A673 (cell line): ENCODE results near the gene SCN10A. TPM values are rescaled to one million over a fixed set of nuclear protein-coding genes. Genes with fewer than 3 reads are reported as not detected.

ENCODE experiments used
- BruUV-seq: library from RNA; stranded (reverse); fragments of 400-500 nt; replicated peaks from 2 replicates; lab custom pipeline; 2021; lab: Mats Ljungman, UMichigan
- CTCF ChIA-PET: fragments of 300-600 bp; sonication (Branson Sonifier 250); formaldehyde crosslinking; loops from one replicate; lab custom pipeline; 2022; ENCODE audit warnings: antibody characterized with exemption; lab: Charles Lee
- POLR2A ChIA-PET: fragments of 300-600 bp; sonication (Branson Sonifier 250); formaldehyde crosslinking; loops from one replicate; lab custom pipeline; 2022; ENCODE audit warnings: antibody characterized with exemption; ENCODE audit not compliant: low non-redundant PET; lab: Charles Lee
- DNase-seq: peaks from one replicate; pipeline ENCODE4 v3.0.0-alpha.2; 2015; ENCODE audit warnings: low spot score
- H3K27ac ChIP-seq: fragments of 200-600 bp; sonication (generic); 2 replicates; pipeline ENCODE4 v1.5.1; 2016; ENCODE audit warnings: mixed run types, low read depth, mild to moderate bottlenecking, mixed read lengths, antibody characterized with exemption, low read length; ENCODE audit not compliant: poor library complexity, severe bottlenecking
- H3K27me3 ChIP-seq: fragments of 200-600 bp; sonication (generic); replicated peaks from 2 replicates; pipeline ENCODE4 v1.6.1; 2017; ENCODE audit warnings: mixed run types, low read depth, mild to moderate bottlenecking, mixed read lengths, antibody characterized with exemption, low read length; ENCODE audit not compliant: insufficient read depth, poor library complexity
- H3K36me3 ChIP-seq: fragments of 200-600 bp; sonication (generic); 2 replicates; pipeline ENCODE4 v1.6.1; 2016; ENCODE audit warnings: mixed run types, mild to moderate bottlenecking, mixed read lengths, antibody characterized with exemption, low read length; ENCODE audit not compliant: insufficient read depth, poor library complexity, severe bottlenecking
- H3K4me1 ChIP-seq: fragments of 200-600 bp; sonication (generic); 2 replicates; pipeline ENCODE4 v1.6.1; 2017; ENCODE audit warnings: mixed run types, mild to moderate bottlenecking, mixed read lengths, antibody characterized with exemption, low read length; ENCODE audit not compliant: insufficient read depth, poor library complexity, severe bottlenecking
- H3K4me3 ChIP-seq: fragments of 200-600 bp; sonication (generic); 2 replicates; pipeline ENCODE4 v1.5.1; 2016; ENCODE audit warnings: low read depth, mixed run types, mild to moderate bottlenecking, mixed read lengths, low read length; ENCODE audit not compliant: poor library complexity, severe bottlenecking
- H3K9me3 ChIP-seq: fragments of 200-600 bp; sonication (generic); 2 replicates; pipeline ENCODE4 v1.6.1; 2016; ENCODE audit warnings: mixed run types, low read depth, mild to moderate bottlenecking, mixed read lengths, antibody characterized with exemption, low read length; ENCODE audit not compliant: poor library complexity, severe bottlenecking
- EZH2 ChIP-seq: fragments of 200-600 bp; sonication (generic); IDR thresholded peaks from 2 replicates; pipeline ENCODE4 v1.6.1; 2017; ENCODE audit warnings: borderline replicate concordance, low read depth, mild to moderate bottlenecking, mixed read lengths, antibody characterized with exemption, low read length; ENCODE audit not compliant: poor library complexity, severe bottlenecking
- intact Hi-C: fragments of 100-400 bp; cut with micrococcal nuclease; formaldehyde crosslinking; loops from one replicate; pipeline ENCODE4 v1.10.0; 2022; ENCODE audit not compliant: unreplicated experiment
- total RNA-seq: library from RNA; stranded (reverse); gene quantifications from 2 replicates; pipeline ENCODE4 v1.2.3, GENCODE V29; 2021
- TF ChIP-seq, protein P1 (sequence below): fragments of 300-800, 200-600 bp; sonication (generic); conservative IDR thresholded peaks from 2 replicates; pipeline ENCODE4 v1.5.1; 2017; ENCODE audit warnings: low read depth, mild to moderate bottlenecking, antibody characterized with exemption, low read length, moderate library complexity, mixed read lengths

Gene SCN10A
- total RNA-seq, 1 experiment from 2014 or later, result not detected

DNA sequence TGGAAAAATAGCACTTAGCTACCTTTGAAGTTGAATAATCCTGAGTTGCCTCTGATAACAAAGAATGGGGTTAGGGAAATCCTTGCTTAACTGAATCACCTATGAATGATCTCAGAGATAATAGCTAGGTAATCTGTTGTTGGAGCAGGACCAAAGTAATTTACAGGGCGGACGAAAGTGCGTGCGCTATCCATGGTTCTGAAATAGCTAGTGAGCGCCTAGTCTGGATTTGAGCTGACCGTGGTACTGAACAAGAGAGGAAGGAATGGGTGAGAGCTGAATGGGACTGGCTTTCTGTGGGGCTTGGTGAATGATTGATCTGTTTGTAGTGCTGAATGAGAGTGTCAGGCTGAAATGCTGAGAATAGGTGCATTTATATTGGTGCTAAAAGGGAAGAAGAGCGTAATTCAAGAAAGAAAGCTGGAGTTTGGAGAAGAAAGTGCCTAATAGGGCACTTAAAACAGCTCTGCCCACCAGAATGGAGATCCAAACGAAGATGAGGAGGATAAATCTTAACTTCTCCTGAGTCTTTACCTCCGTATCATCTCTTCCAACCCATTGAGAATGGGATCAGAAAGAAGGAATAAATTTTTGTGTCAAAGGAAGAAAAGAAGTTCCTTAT, 10.1 kb downstream of the SCN10A start:
- no TSS peak for BruUV-seq
- Histone ChIP-seq H3K36me3 (no peaks in the 10 kb centered on the region), H3K27me3 (no peaks in the 10 kb centered on the region), H3K4me1 (no peaks in the 10 kb centered on the region), H3K9me3 (no peaks in the 10 kb centered on the region), H3K27ac (no peak overlapping the region), H3K4me3 (no peak overlapping the region)
- TF ChIP-seq, protein P1, sequence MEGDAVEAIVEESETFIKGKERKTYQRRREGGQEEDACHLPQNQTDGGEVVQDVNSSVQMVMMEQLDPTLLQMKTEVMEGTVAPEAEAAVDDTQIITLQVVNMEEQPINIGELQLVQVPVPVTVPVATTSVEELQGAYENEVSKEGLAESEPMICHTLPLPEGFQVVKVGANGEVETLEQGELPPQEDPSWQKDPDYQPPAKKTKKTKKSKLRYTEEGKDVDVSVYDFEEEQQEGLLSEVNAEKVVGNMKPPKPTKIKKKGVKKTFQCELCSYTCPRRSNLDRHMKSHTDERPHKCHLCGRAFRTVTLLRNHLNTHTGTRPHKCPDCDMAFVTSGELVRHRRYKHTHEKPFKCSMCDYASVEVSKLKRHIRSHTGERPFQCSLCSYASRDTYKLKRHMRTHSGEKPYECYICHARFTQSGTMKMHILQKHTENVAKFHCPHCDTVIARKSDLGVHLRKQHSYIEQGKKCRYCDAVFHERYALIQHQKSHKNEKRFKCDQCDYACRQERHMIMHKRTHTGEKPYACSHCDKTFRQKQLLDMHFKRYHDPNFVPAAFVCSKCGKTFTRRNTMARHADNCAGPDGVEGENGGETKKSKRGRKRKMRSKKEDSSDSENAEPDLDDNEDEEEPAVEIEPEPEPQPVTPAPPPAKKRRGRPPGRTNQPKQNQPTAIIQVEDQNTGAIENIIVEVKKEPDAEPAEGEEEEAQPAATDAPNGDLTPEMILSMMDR, result no peak
- TF ChIP-seq EZH2, result no peak
- intact Hi-C loops, result no loop called here
- ChIA-PET CTCF (no interaction called here), POLR2A (no interaction called here)
- DNase-seq, result peak; percentile 65

DNA sequence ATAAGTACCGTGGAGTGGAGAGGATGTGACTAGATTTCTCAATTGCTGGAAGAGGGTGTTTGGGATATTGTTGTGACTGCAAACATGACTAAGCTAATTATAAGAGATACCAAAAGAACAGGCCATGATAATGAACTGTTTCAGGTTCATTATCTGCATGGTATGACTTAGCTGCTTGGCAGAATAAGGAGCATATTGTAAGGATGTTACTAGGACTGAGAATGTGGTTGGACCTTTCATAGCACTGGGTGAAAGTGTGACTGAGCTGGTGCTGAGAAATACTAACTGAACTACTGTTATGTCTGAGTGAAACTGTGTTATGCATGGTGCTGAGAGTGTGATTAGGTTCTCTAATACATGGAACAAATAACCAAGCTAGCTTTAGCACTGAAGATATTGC, 11.0 kb downstream of the SCN10A start:
- Histone ChIP-seq H3K27me3 (no peaks in the 10 kb centered on the region), H3K27ac (no peak overlapping the region), H3K9me3 (no peaks in the 10 kb centered on the region), H3K4me3 (no peak overlapping the region), H3K36me3 (no peaks in the 10 kb centered on the region), H3K4me1 (no peaks in the 10 kb centered on the region)
- no peak for TF ChIP-seq EZH2
- TF ChIP-seq, protein P1, result no peak
- BruUV-seq, result no TSS peak
- POLR2A ChIA-PET, result no interaction called here
- no peak for DNase-seq
- intact Hi-C loops, result no loop called here
- CTCF ChIA-PET, result no interaction called here

DNA sequence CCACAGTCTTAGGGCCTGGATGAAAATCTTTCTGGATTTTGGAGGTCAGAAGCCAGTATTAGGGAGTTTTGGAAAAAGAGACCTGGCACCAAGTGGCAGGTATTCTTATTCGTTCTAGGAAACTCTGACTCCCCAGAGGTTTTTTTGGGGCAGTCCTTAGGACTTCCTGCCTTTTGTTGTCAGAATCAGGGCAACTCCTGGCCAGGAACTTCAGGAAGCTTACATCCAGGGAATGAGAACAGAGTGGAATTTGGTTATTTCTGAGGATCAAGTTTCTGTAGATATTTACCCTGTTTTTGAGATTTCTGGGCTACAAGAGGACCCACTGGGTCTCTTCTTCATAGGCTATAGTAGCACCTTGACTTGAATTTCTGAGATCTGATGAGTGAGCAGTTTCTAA, 15.5 kb downstream of the SCN10A start:
- no peak for DNase-seq
- TF ChIP-seq, protein P1, result no peak
- Histone ChIP-seq H3K9me3 (no peaks in the 10 kb centered on the region), H3K27ac (no peak overlapping the region), H3K27me3 (no peaks in the 10 kb centered on the region), H3K36me3 (no peaks in the 10 kb centered on the region), H3K4me1 (no peaks in the 10 kb centered on the region), H3K4me3 (no peak overlapping the region)
- intact Hi-C loops, result no loop called here
- POLR2A ChIA-PET, result no interaction called here
- no TSS peak for BruUV-seq
- CTCF ChIA-PET, result no interaction called here
